Chondrocyte (in vitro differentiated cells): ENCODE measurements around the gene ITGB1. TPM values are rescaled to one million over a fixed set of nuclear protein-coding genes. Genes with fewer than 3 reads are reported as not detected.
"Not testable (repeated sequence)": the region's sequence is repeated elsewhere in the genome, so short reads cannot be mapped to it uniquely, and the experiment has no call there.

Experiments used
- DNase-seq: peaks from one replicate; pipeline ENCODE4 v3.0.0; 2021; ENCODE audit warnings: mixed read lengths, low spot score
- H3K27ac Mint-ChIP-seq: one replicate; pipeline ENCODE4 v1.8.0; 2021; ENCODE audit warnings: mild to moderate bottlenecking, moderate library complexity, mixed read lengths; ENCODE audit not compliant: unreplicated experiment
- H3K27me3 Mint-ChIP-seq: 2 replicates; pipeline ENCODE4 v1.8.0; 2021; ENCODE audit warnings: low read depth, mixed read lengths
- H3K36me3 Mint-ChIP-seq: 2 replicates; pipeline ENCODE4 v1.8.0; 2021; ENCODE audit warnings: low read depth, mixed read lengths
- H3K4me1 Mint-ChIP-seq: 2 replicates; pipeline ENCODE4 v1.8.0; 2021; ENCODE audit warnings: low read depth, mild to moderate bottlenecking, mixed read lengths
- H3K4me3 Mint-ChIP-seq: one replicate; pipeline ENCODE4 v1.8.0; 2021; ENCODE audit warnings: mild to moderate bottlenecking, moderate library complexity, mixed read lengths; ENCODE audit not compliant: unreplicated experiment
- H3K9me3 Mint-ChIP-seq: 2 replicates; pipeline ENCODE4 v1.8.0; 2021; ENCODE audit warnings: low read depth, mixed read lengths
- CTCF ChIP-seq: fragments of 200-600 bp; sonication (generic); IDR thresholded peaks from 2 replicates; pipeline ENCODE4 v1.5.0; 2021; ENCODE audit warnings: antibody characterized with exemption, mild to moderate bottlenecking, moderate library complexity
- total RNA-seq: library from RNA; stranded (reverse); gene quantifications from 3 replicates; pipeline ENCODE4 v1.2.1, GENCODE V29; 2021

ITGB1 gene
- total RNA-seq, 1 donor from 2014 or later: 1,183 TPM

DNA sequence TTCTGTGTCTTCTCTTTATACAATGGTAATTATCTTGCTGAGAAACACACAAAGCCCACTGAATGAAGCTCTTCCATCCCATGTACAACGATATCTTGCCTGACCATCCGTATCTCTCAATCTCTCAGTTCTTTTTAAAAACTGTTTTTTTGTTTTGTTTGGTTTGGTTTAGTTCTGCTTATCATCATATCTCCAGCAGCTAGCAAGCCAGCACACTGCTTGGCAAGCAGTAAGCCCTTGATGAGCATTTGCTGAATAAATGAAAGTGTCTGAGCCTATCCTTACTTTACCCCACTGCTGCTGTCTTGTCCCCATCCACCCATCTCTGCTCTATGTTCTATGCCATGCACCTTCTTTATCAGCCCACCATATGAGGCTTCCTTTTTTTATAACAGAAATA, 34.2 kb downstream of the ITGB1 start:
- no peak for DNase-seq
- Mint-ChIP-seq H3K27me3 (no peaks in the 10 kb centered on the region), H3K27ac (no peak overlapping the region), H3K4me1 (peaks cover 12% of the 10 kb centered on the region), H3K4me3 (no peak overlapping the region), H3K36me3 (peaks cover 51% of the 10 kb centered on the region), H3K9me3 (no peaks in the 10 kb centered on the region)
- no peak for TF ChIP-seq CTCF

GRCh38 chr10:32923134-32923533, 34.9 kb downstream of the ITGB1 start:
- Mint-ChIP-seq H3K36me3 (peaks cover 49% of the 10 kb centered on the region), H3K27me3 (no peaks in the 10 kb centered on the region), H3K27ac (peak overlapping the region; percentile 51), H3K4me3 (no peak overlapping the region), H3K9me3 (no peaks in the 10 kb centered on the region), H3K4me1 (peaks cover 8% of the 10 kb centered on the region)
- DNase-seq: no peak
- no peak for TF ChIP-seq CTCF

GRCh38 chr10:32922170-32922569, 35.9 kb downstream of the ITGB1 start:
- DNase-seq: no peak
- Mint-ChIP-seq H3K27ac (no peak overlapping the region), H3K9me3 (no peaks in the 10 kb centered on the region), H3K4me1 (peaks cover 7% of the 10 kb centered on the region), H3K4me3 (no peak overlapping the region), H3K36me3 (peaks cover 49% of the 10 kb centered on the region), H3K27me3 (no peaks in the 10 kb centered on the region)
- TF ChIP-seq CTCF: no peak

DNA sequence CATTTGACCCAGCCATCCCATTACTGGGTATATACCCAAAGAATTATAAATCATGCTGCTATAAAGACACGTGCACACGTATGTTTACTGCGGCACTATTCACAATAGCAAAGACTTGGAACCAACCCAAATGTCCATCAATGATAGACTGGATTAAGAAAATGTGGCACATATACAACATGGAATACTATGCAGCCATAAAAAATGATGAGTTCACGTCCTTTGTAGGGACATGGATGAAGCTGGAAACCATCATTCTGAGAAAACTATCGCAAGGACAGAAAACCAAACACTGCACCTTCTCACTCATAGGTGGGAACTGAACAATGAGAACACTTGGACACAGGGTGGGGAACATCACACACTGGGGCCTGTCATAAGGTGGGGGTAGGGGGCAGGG, 40.2 kb downstream of the ITGB1 start:
- H3K27ac Mint-ChIP-seq, H3K4me3 Mint-ChIP-seq, DNase-seq, H3K27me3 Mint-ChIP-seq, H3K9me3 Mint-ChIP-seq: not testable (repeated sequence)
- H3K36me3 Mint-ChIP-seq: peaks cover 50% of the 10 kb centered on the region
- peaks cover 13% of the 10 kb centered on the region for H3K4me1 Mint-ChIP-seq

- DNase-seq: no peak
- Mint-ChIP-seq H3K4me1 (peaks cover 16% of the 10 kb centered on the region), H3K36me3 (peaks cover 47% of the 10 kb centered on the region), H3K27me3 (no peaks in the 10 kb centered on the region), H3K4me3 (no peak overlapping the region), H3K27ac (peak overlapping the region; percentile 34), H3K9me3 (no peaks in the 10 kb centered on the region)
- TF ChIP-seq CTCF: no peak
Measured at GRCh38 chr10:32911285-32912016, 46.6 kb downstream of the ITGB1 start.

- H3K4me3 Mint-ChIP-seq, H3K27me3 Mint-ChIP-seq, H3K9me3 Mint-ChIP-seq, DNase-seq: not testable (repeated sequence)
- peaks cover 41% of the 10 kb centered on the region for H3K36me3 Mint-ChIP-seq
- H3K27ac Mint-ChIP-seq: peak overlapping the region; percentile 12
- peaks cover 16% of the 10 kb centered on the region for H3K4me1 Mint-ChIP-seq
Measured at GRCh38 chr10:32909970-32910369, 48.1 kb downstream of the ITGB1 start.
